Ishikawa (cell line): Measurements from ENCODE around the gene OPCML.

Experiments used
- CEBPB ChIP-seq: IDR thresholded peaks from 2 replicates; pipeline ENCODE4 v1.6.1; 2012
- CREB1 ChIP-seq: IDR thresholded peaks from 2 replicates; pipeline ENCODE4 v1.6.1; 2012; ENCODE audit warnings: low read depth
- EGR1 ChIP-seq: IDR thresholded peaks from 2 replicates; pipeline ENCODE4 v1.6.1; 2012
- EP300 ChIP-seq: IDR thresholded peaks from 2 replicates; pipeline ENCODE4 v1.6.1; 2012; ENCODE audit warnings: borderline replicate concordance
- FOXM1 ChIP-seq: IDR thresholded peaks from 2 replicates; pipeline ENCODE4 v1.6.1; 2012; ENCODE audit warnings: low read depth, borderline replicate concordance
- NFIC ChIP-seq: IDR thresholded peaks from 2 replicates; pipeline ENCODE4 v1.6.1; 2012
- RAD21 ChIP-seq: IDR thresholded peaks from 2 replicates; pipeline ENCODE4 v1.6.1; 2012; ENCODE audit warnings: low read depth
- TAF1 ChIP-seq: IDR thresholded peaks from 2 replicates; pipeline ENCODE4 v1.6.1; 2012; ENCODE audit warnings: low read depth, mild to moderate bottlenecking
- TCF12 ChIP-seq: IDR thresholded peaks from 2 replicates; pipeline ENCODE4 v1.6.1; 2012; ENCODE audit warnings: low read depth
- TEAD4 ChIP-seq: IDR thresholded peaks from 2 replicates; pipeline ENCODE4 v1.6.1; 2012
- YY1 ChIP-seq: IDR thresholded peaks from 2 replicates; pipeline ENCODE4 v1.6.1; 2012; ENCODE audit warnings: low read depth
- ZBTB7A ChIP-seq: IDR thresholded peaks from 2 replicates; pipeline ENCODE4 v1.6.1; 2012; ENCODE audit warnings: low read depth
- TF ChIP-seq, protein P1 (sequence below): IDR thresholded peaks from 2 replicates; pipeline ENCODE4 v1.6.1; 2012
- TF ChIP-seq, protein P2 (sequence below): IDR thresholded peaks from 2 replicates; pipeline ENCODE4 v1.6.1; 2012
- TF ChIP-seq, protein P3 (sequence below): IDR thresholded peaks from 2 replicates; pipeline ENCODE4 v1.6.1; 2012; ENCODE audit warnings: low read depth, mild to moderate bottlenecking

OPCML gene

DNA sequence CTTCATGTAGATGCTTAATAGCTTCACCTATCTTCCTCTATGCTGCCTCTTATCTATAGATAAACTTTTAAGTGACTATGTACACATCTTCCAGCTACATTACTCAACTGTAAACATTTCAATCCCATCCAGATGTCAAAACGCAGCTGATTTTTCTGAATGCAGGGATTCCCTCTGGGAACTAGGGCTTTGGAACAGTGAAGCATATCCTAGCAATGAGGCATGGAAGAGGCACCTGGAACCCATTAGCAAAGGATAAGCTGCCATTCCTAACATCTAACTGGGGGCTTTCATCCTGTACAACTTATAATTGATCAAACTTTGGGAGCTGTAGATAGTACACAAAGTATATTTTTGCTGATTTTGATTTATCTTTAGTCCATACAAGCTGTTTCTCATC lies 40.8 kb upstream of the OPCML start:
- no peak for TF ChIP-seq CREB1
- no peak for TF ChIP-seq EP300
- no peak for TF ChIP-seq RAD21
- no peak for TF ChIP-seq YY1
- TF ChIP-seq CEBPB: no peak
- TF ChIP-seq TEAD4: no peak
- TF ChIP-seq NFIC: no peak
- no peak for TF ChIP-seq ZBTB7A
- TF ChIP-seq TAF1: no peak
- no peak for TF ChIP-seq FOXM1

DNA sequence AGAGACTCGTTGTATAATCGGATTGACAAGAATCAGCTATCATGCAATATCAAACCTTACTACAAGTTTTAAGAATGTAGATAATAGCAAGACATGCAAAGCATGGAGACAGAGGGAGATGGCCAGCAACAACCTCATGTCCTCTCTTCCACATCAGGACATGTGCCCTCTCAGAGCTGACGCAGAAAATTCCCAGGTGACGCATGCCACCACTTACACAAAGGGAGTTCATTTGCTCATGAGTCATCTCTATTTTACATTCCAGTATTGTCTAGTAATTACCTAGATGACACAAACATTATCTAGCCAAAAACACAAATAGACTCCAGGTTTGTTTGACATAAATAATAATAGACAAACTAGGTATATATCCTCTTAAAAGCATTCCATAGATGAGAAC lies 38.1 kb upstream of the OPCML start:
- TF ChIP-seq TCF12 (no peak), NFIC (no peak), YY1 (no peak), EGR1 (no peak), RAD21 (no peak), FOXM1 (no peak)
- TF ChIP-seq, protein P1, sequence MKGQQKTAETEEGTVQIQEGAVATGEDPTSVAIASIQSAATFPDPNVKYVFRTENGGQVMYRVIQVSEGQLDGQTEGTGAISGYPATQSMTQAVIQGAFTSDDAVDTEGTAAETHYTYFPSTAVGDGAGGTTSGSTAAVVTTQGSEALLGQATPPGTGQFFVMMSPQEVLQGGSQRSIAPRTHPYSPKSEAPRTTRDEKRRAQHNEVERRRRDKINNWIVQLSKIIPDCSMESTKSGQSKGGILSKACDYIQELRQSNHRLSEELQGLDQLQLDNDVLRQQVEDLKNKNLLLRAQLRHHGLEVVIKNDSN: no peak

DNA sequence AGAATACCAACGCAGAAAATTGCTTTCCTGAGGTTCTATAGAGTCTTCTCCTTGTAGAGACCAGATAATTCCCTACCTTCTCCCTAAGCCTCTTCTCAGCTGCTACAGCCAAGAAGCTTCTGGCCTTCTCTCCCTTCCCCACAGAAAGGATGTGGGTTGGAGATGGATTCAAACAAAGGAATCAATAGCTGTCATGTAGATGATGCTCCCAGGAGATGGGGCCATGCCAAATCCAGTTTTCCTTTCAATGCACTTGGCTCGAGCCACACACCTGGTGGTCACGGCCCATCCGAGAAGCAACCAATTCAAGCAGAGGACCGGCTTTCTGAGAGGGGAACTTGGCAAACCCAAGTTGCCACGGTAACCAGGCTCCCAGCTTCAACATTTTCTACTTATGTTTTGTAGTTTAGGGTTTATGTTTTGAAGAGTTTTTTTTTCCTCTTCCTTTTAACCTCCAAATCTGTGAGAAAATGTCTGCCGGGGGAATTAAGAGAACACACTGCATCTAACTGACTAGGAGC lies 31.3 kb upstream of the OPCML start:
- TF ChIP-seq FOXM1: no peak

DNA sequence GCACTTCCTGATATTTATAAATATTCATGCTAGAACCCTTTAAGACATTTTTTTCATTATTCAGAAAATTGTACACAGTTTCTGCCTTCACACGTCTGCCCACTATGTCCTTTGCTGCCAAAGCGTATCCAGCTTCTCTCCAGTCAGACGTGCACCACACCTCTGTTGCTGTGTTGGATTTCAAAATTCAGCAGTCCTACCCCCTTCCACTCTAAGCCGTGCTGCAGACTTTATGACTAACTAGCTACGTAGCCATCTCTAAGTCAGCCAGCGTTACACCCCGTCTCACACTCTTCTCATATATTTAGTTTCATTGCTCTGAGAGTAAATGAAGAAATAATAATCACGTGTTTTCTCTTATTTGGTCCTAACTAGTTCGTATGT lies 28.2 kb upstream of the OPCML start:
- TF ChIP-seq EP300: no peak

DNA sequence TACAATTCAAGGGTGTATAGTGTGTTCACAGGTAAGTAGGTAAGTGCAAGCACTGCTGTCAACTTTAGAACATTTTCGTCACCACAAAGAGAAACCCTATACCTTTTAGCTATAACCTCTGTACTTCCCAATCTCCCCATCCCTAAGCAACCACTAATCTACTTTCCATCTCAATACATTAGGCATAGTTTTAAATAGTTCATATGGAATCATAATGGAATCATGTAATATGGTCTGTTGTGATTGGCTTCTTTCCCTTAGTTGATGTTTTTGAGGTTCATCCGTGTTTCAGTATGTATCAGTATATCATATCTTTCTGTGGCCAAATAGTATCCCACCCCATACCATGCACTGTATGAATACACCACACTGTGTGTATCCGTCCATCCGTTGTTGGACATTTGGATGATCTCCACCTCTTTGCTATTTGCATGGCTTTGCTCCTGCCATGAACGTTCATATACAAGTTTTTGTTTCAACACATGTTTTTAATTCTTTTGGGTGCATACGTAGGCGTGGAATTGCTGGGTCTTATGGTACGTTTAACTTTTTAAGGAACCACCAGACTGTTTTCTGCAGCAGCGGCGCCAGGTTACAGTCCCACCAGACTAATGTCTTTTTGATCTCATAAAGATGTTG lies 27.7 kb upstream of the OPCML start:
- TF ChIP-seq FOXM1 (no peak), RAD21 (no peak), ZBTB7A (no peak), TAF1 (no peak), CREB1 (no peak), TEAD4 (no peak), EP300 (no peak), EGR1 (no peak), YY1 (no peak), NFIC (no peak), TCF12 (no peak), CEBPB (no peak)
- TF ChIP-seq, protein P1: no peak
- TF ChIP-seq, protein P2, sequence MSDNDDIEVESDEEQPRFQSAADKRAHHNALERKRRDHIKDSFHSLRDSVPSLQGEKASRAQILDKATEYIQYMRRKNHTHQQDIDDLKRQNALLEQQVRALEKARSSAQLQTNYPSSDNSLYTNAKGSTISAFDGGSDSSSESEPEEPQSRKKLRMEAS: no peak
- TF ChIP-seq, protein P3, sequence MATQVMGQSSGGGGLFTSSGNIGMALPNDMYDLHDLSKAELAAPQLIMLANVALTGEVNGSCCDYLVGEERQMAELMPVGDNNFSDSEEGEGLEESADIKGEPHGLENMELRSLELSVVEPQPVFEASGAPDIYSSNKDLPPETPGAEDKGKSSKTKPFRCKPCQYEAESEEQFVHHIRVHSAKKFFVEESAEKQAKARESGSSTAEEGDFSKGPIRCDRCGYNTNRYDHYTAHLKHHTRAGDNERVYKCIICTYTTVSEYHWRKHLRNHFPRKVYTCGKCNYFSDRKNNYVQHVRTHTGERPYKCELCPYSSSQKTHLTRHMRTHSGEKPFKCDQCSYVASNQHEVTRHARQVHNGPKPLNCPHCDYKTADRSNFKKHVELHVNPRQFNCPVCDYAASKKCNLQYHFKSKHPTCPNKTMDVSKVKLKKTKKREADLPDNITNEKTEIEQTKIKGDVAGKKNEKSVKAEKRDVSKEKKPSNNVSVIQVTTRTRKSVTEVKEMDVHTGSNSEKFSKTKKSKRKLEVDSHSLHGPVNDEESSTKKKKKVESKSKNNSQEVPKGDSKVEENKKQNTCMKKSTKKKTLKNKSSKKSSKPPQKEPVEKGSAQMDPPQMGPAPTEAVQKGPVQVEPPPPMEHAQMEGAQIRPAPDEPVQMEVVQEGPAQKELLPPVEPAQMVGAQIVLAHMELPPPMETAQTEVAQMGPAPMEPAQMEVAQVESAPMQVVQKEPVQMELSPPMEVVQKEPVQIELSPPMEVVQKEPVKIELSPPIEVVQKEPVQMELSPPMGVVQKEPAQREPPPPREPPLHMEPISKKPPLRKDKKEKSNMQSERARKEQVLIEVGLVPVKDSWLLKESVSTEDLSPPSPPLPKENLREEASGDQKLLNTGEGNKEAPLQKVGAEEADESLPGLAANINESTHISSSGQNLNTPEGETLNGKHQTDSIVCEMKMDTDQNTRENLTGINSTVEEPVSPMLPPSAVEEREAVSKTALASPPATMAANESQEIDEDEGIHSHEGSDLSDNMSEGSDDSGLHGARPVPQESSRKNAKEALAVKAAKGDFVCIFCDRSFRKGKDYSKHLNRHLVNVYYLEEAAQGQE: no peak

DNA sequence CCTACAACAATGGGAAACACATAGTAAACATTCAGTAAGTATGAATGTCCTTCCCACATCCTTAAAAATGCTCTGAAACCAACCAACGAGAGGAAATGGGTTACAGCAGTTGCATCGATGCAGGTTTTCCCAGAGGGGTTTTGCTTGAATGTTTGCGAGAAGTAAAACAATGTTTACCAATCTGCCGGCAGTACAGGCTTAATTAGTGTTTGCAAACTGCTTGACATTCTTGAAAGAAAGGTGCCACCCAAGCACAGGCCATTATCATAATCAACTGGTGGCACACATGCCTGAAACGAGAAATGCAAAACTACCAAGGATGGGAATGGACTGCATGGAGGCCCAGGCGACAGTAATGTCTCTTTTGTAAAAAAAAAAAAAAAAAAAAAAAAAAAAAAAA lies 27.1 kb upstream of the OPCML start:
- TF ChIP-seq NFIC (no peak), CREB1 (no peak), TCF12 (no peak), EP300 (no peak), TAF1 (no peak), EGR1 (no peak)
- TF ChIP-seq, protein P1: no peak

DNA sequence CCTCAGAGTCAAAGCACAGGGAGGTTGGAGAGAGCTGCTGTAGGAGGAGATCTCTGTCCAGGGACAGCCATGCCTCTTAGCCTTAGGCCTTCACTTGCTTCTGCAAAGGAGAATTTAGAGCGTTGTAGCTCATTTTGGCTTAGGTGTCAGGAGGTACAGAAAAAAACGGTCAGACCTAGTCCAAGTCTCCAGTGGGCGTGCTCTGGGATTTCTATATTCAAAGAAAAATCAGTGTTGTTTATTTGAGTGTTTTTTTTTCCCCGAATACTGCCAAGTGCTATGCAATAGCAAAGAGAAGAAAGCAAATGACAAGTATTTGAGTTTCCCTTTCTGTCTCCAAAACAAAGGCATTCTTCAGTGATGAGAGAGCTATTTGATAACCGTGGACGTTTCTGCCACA lies 22.7 kb upstream of the OPCML start:
- TF ChIP-seq RAD21: no peak
- no peak for TF ChIP-seq EP300
- no peak for TF ChIP-seq EGR1
- TF ChIP-seq, protein P2: no peak
- TF ChIP-seq NFIC: no peak
